OCI-LY7 (cell line): ENCODE data around the gene RNF168.

Experiments
- EZH2phosphoT487 ChIP-seq: fragments of 200-600 bp; sonication (generic); IDR thresholded peaks from 2 replicates; pipeline ENCODE4 v1.6.1; 2018; ENCODE audit warnings: low read depth, borderline replicate concordance, mild to moderate bottlenecking, mixed run types, antibody characterized with exemption, low read length, moderate library complexity, mixed read lengths
- TF ChIP-seq, protein P1 (sequence below): fragments of 200-600 bp; sonication (generic); conservative IDR thresholded peaks from 2 replicates; pipeline ENCODE4 v1.5.1; 2014; ENCODE audit warnings: mild to moderate bottlenecking, antibody characterized with exemption, low read length, moderate library complexity, mixed read lengths

DNA sequence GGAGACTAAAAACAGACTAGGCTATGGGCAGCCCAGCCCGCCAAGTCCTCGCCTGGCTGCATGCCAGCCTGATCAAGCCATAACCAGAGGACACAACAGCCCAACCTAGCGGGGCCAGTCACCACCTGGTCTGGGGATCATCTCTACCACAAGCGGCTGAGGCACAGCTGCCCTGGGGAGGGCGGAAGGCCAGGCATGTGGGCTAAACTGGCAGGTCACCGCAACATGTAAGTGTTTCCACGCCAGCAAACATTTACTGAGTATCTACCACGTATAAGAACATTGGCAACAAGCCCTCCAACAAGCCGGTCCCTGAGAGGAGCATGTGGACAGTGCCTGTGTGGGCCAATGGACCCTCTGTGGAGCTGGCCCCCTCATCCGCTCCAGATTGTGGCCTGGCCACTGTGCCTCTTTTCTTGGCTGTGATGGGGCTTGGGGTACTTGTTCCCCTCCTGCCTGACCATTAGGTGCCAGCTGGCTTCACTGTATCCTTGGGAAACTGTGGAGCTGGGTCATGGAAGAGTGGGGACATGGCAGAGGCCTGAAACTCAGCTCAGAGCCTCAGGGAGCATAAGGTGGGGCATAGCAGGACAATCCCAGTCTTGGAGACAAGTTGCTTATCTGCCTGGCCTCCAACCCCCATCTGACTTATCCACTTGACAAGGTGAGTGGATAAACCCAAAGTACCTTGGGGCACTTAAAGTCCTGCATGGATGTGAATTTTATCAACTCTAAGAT is 80.4 kb downstream of the RNF168 start:
- TF ChIP-seq, protein P1, sequence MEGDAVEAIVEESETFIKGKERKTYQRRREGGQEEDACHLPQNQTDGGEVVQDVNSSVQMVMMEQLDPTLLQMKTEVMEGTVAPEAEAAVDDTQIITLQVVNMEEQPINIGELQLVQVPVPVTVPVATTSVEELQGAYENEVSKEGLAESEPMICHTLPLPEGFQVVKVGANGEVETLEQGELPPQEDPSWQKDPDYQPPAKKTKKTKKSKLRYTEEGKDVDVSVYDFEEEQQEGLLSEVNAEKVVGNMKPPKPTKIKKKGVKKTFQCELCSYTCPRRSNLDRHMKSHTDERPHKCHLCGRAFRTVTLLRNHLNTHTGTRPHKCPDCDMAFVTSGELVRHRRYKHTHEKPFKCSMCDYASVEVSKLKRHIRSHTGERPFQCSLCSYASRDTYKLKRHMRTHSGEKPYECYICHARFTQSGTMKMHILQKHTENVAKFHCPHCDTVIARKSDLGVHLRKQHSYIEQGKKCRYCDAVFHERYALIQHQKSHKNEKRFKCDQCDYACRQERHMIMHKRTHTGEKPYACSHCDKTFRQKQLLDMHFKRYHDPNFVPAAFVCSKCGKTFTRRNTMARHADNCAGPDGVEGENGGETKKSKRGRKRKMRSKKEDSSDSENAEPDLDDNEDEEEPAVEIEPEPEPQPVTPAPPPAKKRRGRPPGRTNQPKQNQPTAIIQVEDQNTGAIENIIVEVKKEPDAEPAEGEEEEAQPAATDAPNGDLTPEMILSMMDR, result no peak
- no peak for TF ChIP-seq EZH2phosphoT487
